ENCODE results near the gene PPP1R37. TPM values are rescaled to one million over a fixed set of nuclear protein-coding genes. Genes with fewer than 3 reads are reported as not detected.

PPP1R37 gene
- total and polyA plus RNA-seq, 2 of the 8 experiments (the other 6 are each of a cell fraction or from before 2014, with no cell fraction given): 14.6 to 25.7 TPM

DNA sequence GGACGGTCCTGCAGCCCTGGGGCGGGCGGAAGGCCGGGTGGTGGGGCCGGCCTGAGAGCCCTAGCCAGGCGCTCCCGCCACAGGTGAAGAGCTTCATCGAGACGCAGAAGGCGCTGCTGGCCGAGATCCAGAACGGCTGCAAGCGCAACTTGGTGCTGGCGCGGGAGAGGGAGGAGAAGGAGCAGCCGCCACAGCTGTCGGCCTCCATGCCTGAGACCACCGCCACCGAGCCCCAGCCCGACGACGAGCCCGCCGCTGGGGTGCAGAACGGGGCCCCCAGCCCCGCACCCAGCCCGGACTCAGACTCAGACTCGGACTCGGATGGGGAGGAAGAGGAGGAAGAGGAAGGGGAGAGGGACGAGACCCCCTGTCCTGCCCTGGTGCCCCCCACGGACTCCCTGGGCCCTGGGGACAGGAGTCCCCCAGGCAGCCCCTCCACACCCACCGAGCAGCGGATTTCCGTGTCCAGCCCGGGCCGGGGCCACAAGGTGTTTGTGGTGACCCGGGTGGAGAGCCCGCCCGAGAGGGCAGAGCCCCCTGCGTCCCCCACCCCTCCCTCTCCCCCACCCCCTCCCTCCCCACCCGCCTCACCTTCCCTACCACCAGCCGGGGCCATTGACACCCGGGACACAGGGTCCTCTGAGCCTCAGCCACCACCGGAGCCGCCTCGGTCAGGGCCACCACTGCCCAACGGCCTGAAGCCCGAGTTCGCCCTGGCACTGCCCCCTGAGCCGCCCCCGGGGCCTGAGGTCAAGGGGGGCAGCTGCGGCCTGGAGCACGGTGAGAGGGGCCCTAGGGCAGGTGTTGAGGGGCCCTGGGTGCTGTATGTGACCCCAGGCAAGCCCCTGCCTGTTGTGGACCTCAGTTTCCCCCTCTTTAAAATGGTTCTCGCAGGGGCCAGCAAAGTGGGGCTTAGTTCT is 52.6 kb downstream of the PPP1R37 start (continued):
- TF ChIP-seq ATF2 (IDR thresholded peaks at IDR 0.05; ENCODE audit: low read length) (no peak), CHD2 (IDR thresholded peaks at IDR 0.05; ENCODE audit: low read length) (no peak), CBX8 (IDR thresholded peaks at IDR 0.05; ENCODE audit: borderline replicate concordance, low read depth, low read length) (no peak), SIX5 (IDR thresholded peaks at IDR 0.05; ENCODE audit: low read depth, low read length) (no peak), JUND (IDR thresholded peaks at IDR 0.05; ENCODE audit: low read length) (no peak)
- TF ChIP-seq, protein P1, sequence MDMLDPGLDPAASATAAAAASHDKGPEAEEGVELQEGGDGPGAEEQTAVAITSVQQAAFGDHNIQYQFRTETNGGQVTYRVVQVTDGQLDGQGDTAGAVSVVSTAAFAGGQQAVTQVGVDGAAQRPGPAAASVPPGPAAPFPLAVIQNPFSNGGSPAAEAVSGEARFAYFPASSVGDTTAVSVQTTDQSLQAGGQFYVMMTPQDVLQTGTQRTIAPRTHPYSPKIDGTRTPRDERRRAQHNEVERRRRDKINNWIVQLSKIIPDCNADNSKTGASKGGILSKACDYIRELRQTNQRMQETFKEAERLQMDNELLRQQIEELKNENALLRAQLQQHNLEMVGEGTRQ (IDR thresholded peaks at IDR 0.05; ENCODE audit: low read length): no peak
- TF ChIP-seq, protein P2, sequence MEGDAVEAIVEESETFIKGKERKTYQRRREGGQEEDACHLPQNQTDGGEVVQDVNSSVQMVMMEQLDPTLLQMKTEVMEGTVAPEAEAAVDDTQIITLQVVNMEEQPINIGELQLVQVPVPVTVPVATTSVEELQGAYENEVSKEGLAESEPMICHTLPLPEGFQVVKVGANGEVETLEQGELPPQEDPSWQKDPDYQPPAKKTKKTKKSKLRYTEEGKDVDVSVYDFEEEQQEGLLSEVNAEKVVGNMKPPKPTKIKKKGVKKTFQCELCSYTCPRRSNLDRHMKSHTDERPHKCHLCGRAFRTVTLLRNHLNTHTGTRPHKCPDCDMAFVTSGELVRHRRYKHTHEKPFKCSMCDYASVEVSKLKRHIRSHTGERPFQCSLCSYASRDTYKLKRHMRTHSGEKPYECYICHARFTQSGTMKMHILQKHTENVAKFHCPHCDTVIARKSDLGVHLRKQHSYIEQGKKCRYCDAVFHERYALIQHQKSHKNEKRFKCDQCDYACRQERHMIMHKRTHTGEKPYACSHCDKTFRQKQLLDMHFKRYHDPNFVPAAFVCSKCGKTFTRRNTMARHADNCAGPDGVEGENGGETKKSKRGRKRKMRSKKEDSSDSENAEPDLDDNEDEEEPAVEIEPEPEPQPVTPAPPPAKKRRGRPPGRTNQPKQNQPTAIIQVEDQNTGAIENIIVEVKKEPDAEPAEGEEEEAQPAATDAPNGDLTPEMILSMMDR (IDR thresholded peaks at IDR 0.05; ENCODE audit: control extremely low read depth in 1 of 3, insufficient read depth in 1 of 3, low read depth in 1 of 3, low read length in 3 of 3): no peak
